ENCODE measurements around the gene SLC35G1. TPM values are rescaled to one million over a fixed set of nuclear protein-coding genes. Genes with fewer than 3 reads are reported as not detected.

The SLC35G1 gene
- total and polyA plus RNA-seq, 4 donors: 2.2 to 7.6 (median 3.2) TPM

- H3K27ac ChIP-seq (ENCODE audit: low read depth in 1 of 2, low read length in 2 of 2): no peak overlapping the region
- TF ChIP-seq CTCF (IDR thresholded peaks at IDR 0.05; ENCODE audit: low read depth, low read length, missing input control) (peak; percentile 27), NR2F2 (IDR thresholded peaks at IDR 0.05) (no peak), FOXA1 (IDR thresholded peaks at IDR 0.05) (no peak), RAD21 (IDR thresholded peaks at IDR 0.05) (peak; percentile 79 to 80), TAF1 (conservative IDR thresholded peaks at IDR 0.05) (no peak), MAX (IDR thresholded peaks at IDR 0.05) (no peak), ZBTB33 (IDR thresholded peaks at IDR 0.05) (no peak)
- no peaks in the 10 kb centered on the region for H3K27me3 ChIP-seq (ENCODE audit: control insufficient read depth in 4 of 4, insufficient read depth in 4 of 4, low read length in 3 of 4)
- no peaks in the 10 kb centered on the region for H3K36me3 ChIP-seq (ENCODE audit: control insufficient read depth in 4 of 4, insufficient read depth in 3 of 4, low read depth in 1 of 4, low read length in 3 of 4)
- no peak overlapping the region for H3K4me3 ChIP-seq (ENCODE audit: low read depth in 1 of 3, low read length in 3 of 3)
- WGBS: 29% methylated on average over 3 of the region's 3 CpGs
- no peak overlapping the region for H3K9ac ChIP-seq (ENCODE audit: low read depth in 1 of 2, low read length in 2 of 2)
- DNase-seq (ENCODE audit: low spot score): no peak
- no peaks in the 10 kb centered on the region for H3K9me3 ChIP-seq (ENCODE audit: control insufficient read depth in 4 of 4, low read length in 3 of 4)
- peaks cover 0 to 12% (median 3%) of the 10 kb centered on the region in 4 donors for H3K4me1 ChIP-seq (ENCODE audit: control insufficient read depth in 4 of 4, insufficient read depth in 4 of 4, low read length in 3 of 4)
These were observed 34.6 kb upstream of the SLC35G1 start for GRCh38 chr10:93859049-93859655.

GRCh38 chr10:93861825-93862224 lies 32.0 kb upstream of the SLC35G1 start:
- no peak overlapping the region for H3K9ac ChIP-seq (ENCODE audit: low read depth in 1 of 2, low read length in 2 of 2)
- no peak overlapping the region for H3K27ac ChIP-seq (ENCODE audit: low read depth in 1 of 2, low read length in 2 of 2)
- H3K4me1 ChIP-seq (ENCODE audit: control insufficient read depth in 4 of 4, insufficient read depth in 4 of 4, low read length in 3 of 4): no peaks in the 10 kb centered on the region
- DNase-seq (ENCODE audit: low spot score): no peak
- H3K27me3 ChIP-seq (ENCODE audit: control insufficient read depth in 4 of 4, insufficient read depth in 4 of 4, low read length in 3 of 4): no peaks in the 10 kb centered on the region
- no peaks in the 10 kb centered on the region for H3K36me3 ChIP-seq (ENCODE audit: control insufficient read depth in 4 of 4, insufficient read depth in 3 of 4, low read depth in 1 of 4, low read length in 3 of 4)
- WGBS: 92% methylated on average over 2 of the region's 2 CpGs
- H3K9me3 ChIP-seq (ENCODE audit: control insufficient read depth in 4 of 4, low read length in 3 of 4): no peaks in the 10 kb centered on the region
- no peak for TF ChIP-seq RAD21 (IDR thresholded peaks at IDR 0.05)
- no peak for TF ChIP-seq RXRA (IDR thresholded peaks at IDR 0.05)
- TF ChIP-seq GABPA (IDR thresholded peaks at IDR 0.05 in 1 of 2, conservative IDR thresholded peaks at IDR 0.05 in 1 of 2): no peak
- no peak for TF ChIP-seq ZBTB33 (IDR thresholded peaks at IDR 0.05)
- TF ChIP-seq YY1 (IDR thresholded peaks at IDR 0.05): no peak
- TF ChIP-seq FOXA1 (IDR thresholded peaks at IDR 0.05): no peak
- TF ChIP-seq JUND (IDR thresholded peaks at IDR 0.05): no peak
- no peak for TF ChIP-seq FOXA2 (IDR thresholded peaks at IDR 0.05)
- TF ChIP-seq HNF4G (IDR thresholded peaks at IDR 0.05): no peak
- TF ChIP-seq REST (IDR thresholded peaks at IDR 0.05): no peak
- TF ChIP-seq ATF3 (IDR thresholded peaks at IDR 0.05): no peak
- TF ChIP-seq EGR1 (IDR thresholded peaks at IDR 0.05; ENCODE audit: low read depth in 2 of 2): no peak
- no peak for TF ChIP-seq HNF4A (conservative IDR thresholded peaks at IDR 0.05)
- no peak overlapping the region for H3K4me3 ChIP-seq (ENCODE audit: low read depth in 1 of 3, low read length in 3 of 3)

Measured in liver (tissue), 9 donors.